HAP-1 (cell line): ENCODE measurements around the gene PTPRN2.

ENCODE experiments used
- DNase-seq, 2 experiments: peaks; one replicate each; pipeline ENCODE4 v3.0.0-alpha.2; 2016 to 2020; ENCODE audit warnings: low spot score in 2 of 2
- H3K27me3 ChIP-seq: fragments of 250-450 bp; sonication (Bioruptor Pico); 2 replicates; pipeline ENCODE4 v1.5.1; 2020; ENCODE audit warnings: low read depth, mild to moderate bottlenecking, moderate library complexity
- H3K36me3 ChIP-seq: fragments of 250-450 bp; sonication (Bioruptor Pico); replicated peaks from 2 replicates; pipeline ENCODE4 v1.5.1; 2020; ENCODE audit warnings: mild to moderate bottlenecking
- H3K4me1 ChIP-seq: fragments of 250-450 bp; sonication (Bioruptor Pico); 2 replicates; pipeline ENCODE4 v1.5.1; 2020; ENCODE audit warnings: mild to moderate bottlenecking
- H3K4me3 ChIP-seq: fragments of 250-450 bp; sonication (Bioruptor Pico); 2 replicates; pipeline ENCODE4 v1.5.1; 2020; ENCODE audit warnings: mild to moderate bottlenecking, moderate library complexity
- H3K9me3 ChIP-seq: fragments of 250-450 bp; sonication (Bioruptor Pico); 2 replicates; pipeline ENCODE4 v1.5.1; 2020; ENCODE audit warnings: mild to moderate bottlenecking, moderate library complexity
- in situ Hi-C: fragments of 300-500 bp; cut with MboI; formaldehyde crosslinking; loops from 3 replicates; pipeline ENCODE4 v1.14.3; 2020; ENCODE audit warnings: low sequenced_read_pairs, inconsistent platforms, mixed read lengths

The PTPRN2 gene

GRCh38 chr7:158547817-158548216 is 39.8 kb downstream of the PTPRN2 start:
- in situ Hi-C loops, result no loop called here

GRCh38 chr7:158546626-158547025 is 41.0 kb downstream of the PTPRN2 start:
- DNase-seq, result no peak
- H3K36me3 ChIP-seq, result no peaks in the 10 kb centered on the region
- H3K27me3 ChIP-seq, result no peaks in the 10 kb centered on the region
- no peaks in the 10 kb centered on the region for H3K4me1 ChIP-seq
- in situ Hi-C loops, result no loop called here
- no peak overlapping the region for H3K4me3 ChIP-seq
- H3K9me3 ChIP-seq, result no peaks in the 10 kb centered on the region

More at GRCh38 chr7:158547817-158548216, 39.8 kb downstream of the PTPRN2 start:
- no peaks in the 10 kb centered on the region for H3K9me3 ChIP-seq
- no peak for DNase-seq
- no peaks in the 10 kb centered on the region for H3K36me3 ChIP-seq
- no peaks in the 10 kb centered on the region for H3K4me1 ChIP-seq
- H3K4me3 ChIP-seq, result no peak overlapping the region
- no peaks in the 10 kb centered on the region for H3K27me3 ChIP-seq

- DNase-seq, result no peak
- Histone ChIP-seq H3K4me3 (no peak overlapping the region), H3K27me3 (no peaks in the 10 kb centered on the region), H3K9me3 (no peaks in the 10 kb centered on the region), H3K36me3 (no peaks in the 10 kb centered on the region), H3K4me1 (no peaks in the 10 kb centered on the region)
- in situ Hi-C loops, result no loop called here
These were observed 41.4 kb downstream of the PTPRN2 start for GRCh38 chr7:158546214-158546613.

GRCh38 chr7:158544708-158545107 is 42.9 kb downstream of the PTPRN2 start:
- Histone ChIP-seq H3K4me1 (no peaks in the 10 kb centered on the region), H3K27me3 (no peaks in the 10 kb centered on the region), H3K4me3 (no peak overlapping the region), H3K9me3 (no peaks in the 10 kb centered on the region), H3K36me3 (no peaks in the 10 kb centered on the region)
- DNase-seq, result no peak
- in situ Hi-C loops, result no loop called here

GRCh38 chr7:158543840-158544239 is 43.8 kb downstream of the PTPRN2 start:
- Histone ChIP-seq H3K27me3 (no peaks in the 10 kb centered on the region), H3K9me3 (no peaks in the 10 kb centered on the region), H3K4me3 (no peak overlapping the region), H3K4me1 (no peaks in the 10 kb centered on the region), H3K36me3 (no peaks in the 10 kb centered on the region)
- in situ Hi-C loops, result no loop called here
- no peak for DNase-seq

- no peak for DNase-seq
- in situ Hi-C loops, result no loop called here
- no peaks in the 10 kb centered on the region for H3K9me3 ChIP-seq
- no peaks in the 10 kb centered on the region for H3K27me3 ChIP-seq
- H3K4me3 ChIP-seq, result no peak overlapping the region
- H3K4me1 ChIP-seq, result no peaks in the 10 kb centered on the region
- no peaks in the 10 kb centered on the region for H3K36me3 ChIP-seq
These were observed 44.7 kb downstream of the PTPRN2 start for GRCh38 chr7:158542651-158543566.

GRCh38 chr7:158541346-158542010 is 46.1 kb downstream of the PTPRN2 start:
- Histone ChIP-seq H3K4me1 (no peaks in the 10 kb centered on the region), H3K4me3 (no peak overlapping the region), H3K27me3 (no peaks in the 10 kb centered on the region), H3K36me3 (no peaks in the 10 kb centered on the region), H3K9me3 (no peaks in the 10 kb centered on the region)
- in situ Hi-C loops, result no loop called here
- DNase-seq, result peak; percentile 18 to 51

- 0 out of 2 replicates have a peak, but pooled peaks cover 3% of the 10 kb centered on the region for H3K9me3 ChIP-seq
- DNase-seq, result no peak
- no peak overlapping the region for H3K4me3 ChIP-seq
- in situ Hi-C loops, result no loop called here
- H3K36me3 ChIP-seq, result no peaks in the 10 kb centered on the region
- no peaks in the 10 kb centered on the region for H3K27me3 ChIP-seq
- H3K4me1 ChIP-seq, result no peaks in the 10 kb centered on the region
These were observed 47.9 kb downstream of the PTPRN2 start for GRCh38 chr7:158539711-158540146.

- Histone ChIP-seq H3K4me1 (no peaks in the 10 kb centered on the region), H3K4me3 (no peak overlapping the region), H3K36me3 (no peaks in the 10 kb centered on the region), H3K9me3 (0 out of 2 replicates have a peak, but pooled peaks cover 3% of the 10 kb centered on the region), H3K27me3 (no peaks in the 10 kb centered on the region)
- DNase-seq, result no peak
- in situ Hi-C loops, result no loop called here
These were observed 49.3 kb downstream of the PTPRN2 start for GRCh38 chr7:158538156-158538946.

GRCh38 chr7:158537516-158537882 is 50.1 kb downstream of the PTPRN2 start:
- Histone ChIP-seq H3K4me3 (no peak overlapping the region), H3K27me3 (no peaks in the 10 kb centered on the region), H3K9me3 (0 out of 2 replicates have a peak, but pooled peaks cover 3% of the 10 kb centered on the region), H3K36me3 (no peaks in the 10 kb centered on the region), H3K4me1 (no peaks in the 10 kb centered on the region)
- in situ Hi-C loops, result no loop called here
- DNase-seq, result no peak

- Histone ChIP-seq H3K36me3 (no peaks in the 10 kb centered on the region), H3K27me3 (no peaks in the 10 kb centered on the region), H3K9me3 (0 out of 2 replicates have a peak, but pooled peaks cover 3% of the 10 kb centered on the region), H3K4me1 (no peaks in the 10 kb centered on the region), H3K4me3 (no peak overlapping the region)
- in situ Hi-C loops, result no loop called here
- no peak for DNase-seq
These were observed 50.6 kb downstream of the PTPRN2 start for GRCh38 chr7:158536871-158537515.

- in situ Hi-C loops, result no loop called here
- no peaks in the 10 kb centered on the region for H3K27me3 ChIP-seq
These were observed 52.5 kb downstream of the PTPRN2 start for GRCh38 chr7:158535079-158535478.

GRCh38 chr7:158534598-158534997 is 53.0 kb downstream of the PTPRN2 start:
- Histone ChIP-seq H3K9me3 (0 out of 2 replicates have a peak, but pooled peaks cover 3% of the 10 kb centered on the region), H3K36me3 (no peaks in the 10 kb centered on the region), H3K27me3 (no peaks in the 10 kb centered on the region), H3K4me1 (no peaks in the 10 kb centered on the region), H3K4me3 (no peak overlapping the region)
- no peak for DNase-seq
- in situ Hi-C loops, result no loop called here

More at GRCh38 chr7:158535079-158535478, 52.5 kb downstream of the PTPRN2 start:
- Histone ChIP-seq H3K9me3 (0 out of 2 replicates have a peak, but pooled peaks cover 3% of the 10 kb centered on the region), H3K36me3 (no peaks in the 10 kb centered on the region), H3K4me3 (no peak overlapping the region), H3K4me1 (no peaks in the 10 kb centered on the region)
- no peak for DNase-seq
